Measurements from ENCODE around the gene DERA.

GRCh38 chr12:15924956-15925355, 13.8 kb downstream of the DERA start:
- TF ChIP-seq, protein P1, sequence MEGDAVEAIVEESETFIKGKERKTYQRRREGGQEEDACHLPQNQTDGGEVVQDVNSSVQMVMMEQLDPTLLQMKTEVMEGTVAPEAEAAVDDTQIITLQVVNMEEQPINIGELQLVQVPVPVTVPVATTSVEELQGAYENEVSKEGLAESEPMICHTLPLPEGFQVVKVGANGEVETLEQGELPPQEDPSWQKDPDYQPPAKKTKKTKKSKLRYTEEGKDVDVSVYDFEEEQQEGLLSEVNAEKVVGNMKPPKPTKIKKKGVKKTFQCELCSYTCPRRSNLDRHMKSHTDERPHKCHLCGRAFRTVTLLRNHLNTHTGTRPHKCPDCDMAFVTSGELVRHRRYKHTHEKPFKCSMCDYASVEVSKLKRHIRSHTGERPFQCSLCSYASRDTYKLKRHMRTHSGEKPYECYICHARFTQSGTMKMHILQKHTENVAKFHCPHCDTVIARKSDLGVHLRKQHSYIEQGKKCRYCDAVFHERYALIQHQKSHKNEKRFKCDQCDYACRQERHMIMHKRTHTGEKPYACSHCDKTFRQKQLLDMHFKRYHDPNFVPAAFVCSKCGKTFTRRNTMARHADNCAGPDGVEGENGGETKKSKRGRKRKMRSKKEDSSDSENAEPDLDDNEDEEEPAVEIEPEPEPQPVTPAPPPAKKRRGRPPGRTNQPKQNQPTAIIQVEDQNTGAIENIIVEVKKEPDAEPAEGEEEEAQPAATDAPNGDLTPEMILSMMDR (IDR thresholded peaks at IDR 0.05), result no peak
- TF ChIP-seq EZH2phosphoT487 (IDR thresholded peaks at IDR 0.05) (no peak), EZH2 (IDR thresholded peaks at IDR 0.05) (no peak)
